HG03354 (cell line): ENCODE results near the gene SYT12.

ENCODE experiments used
- ATAC-seq: cut with Tn5 transposase; IDR thresholded peaks from one replicate; pipeline ENCODE4 v1.9.1; 2021; ENCODE audit warnings: mild to moderate bottlenecking; ENCODE audit not compliant: unreplicated experiment, poor library complexity, severe bottlenecking

Gene SYT12

GRCh38 chr11:67053896-67054329 lies 31.0 kb downstream of the SYT12 start:
- ATAC-seq = no peak

GRCh38 chr11:67054346-67054835 lies 31.5 kb downstream of the SYT12 start:
- ATAC-seq = no peak

GRCh38 chr11:67054836-67055523 lies 32.0 kb downstream of the SYT12 start:
- ATAC-seq = no peak

DNA sequence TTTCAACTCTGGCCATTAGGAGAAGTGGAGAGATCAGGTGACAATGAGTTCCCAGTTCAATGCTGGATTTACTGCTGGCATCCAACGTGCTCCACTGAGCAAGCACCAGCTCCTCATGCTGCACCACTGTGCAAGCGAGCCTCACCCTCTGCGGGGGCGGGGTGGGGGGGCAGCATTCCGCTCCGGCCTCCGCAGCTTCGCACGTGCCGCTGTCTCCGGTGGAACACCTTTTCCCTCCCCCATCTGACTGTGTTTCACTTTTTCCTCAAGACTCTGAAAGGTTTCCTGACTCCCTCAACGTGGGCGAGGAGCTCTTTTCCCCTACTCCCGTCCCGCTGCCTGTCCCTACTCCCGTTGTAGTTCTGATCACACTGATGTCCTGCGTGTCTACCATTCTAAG lies 32.9 kb downstream of the SYT12 start:
- ATAC-seq = no peak

GRCh38 chr11:67056267-67057204 lies 33.6 kb downstream of the SYT12 start, which contains the start of gene RHOD:
Gene RHOD, plus strand, starts transcription at chr11:67056847. Its CDS starts 56 bp downstream, at chr11:67056903.
- no peak for ATAC-seq

GRCh38 chr11:67057205-67057672 lies 34.3 kb downstream of the SYT12 start:
- no peak for ATAC-seq

- ATAC-seq = no peak
Observed at GRCh38 chr11:67058506-67058905, 35.6 kb downstream of the SYT12 start.

GRCh38 chr11:67059671-67060070 lies 36.7 kb downstream of the SYT12 start:
- no peak for ATAC-seq

- no peak for ATAC-seq
Observed at GRCh38 chr11:67060111-67060522, 37.2 kb downstream of the SYT12 start.

GRCh38 chr11:67062526-67063373 lies 39.8 kb downstream of the SYT12 start:
- ATAC-seq = no peak

GRCh38 chr11:67066333-67066709 lies 43.4 kb downstream of the SYT12 start:
- ATAC-seq = no peak

GRCh38 chr11:67071420-67072284 lies 48.7 kb downstream of the SYT12 start:
- ATAC-seq = no peak

DNA sequence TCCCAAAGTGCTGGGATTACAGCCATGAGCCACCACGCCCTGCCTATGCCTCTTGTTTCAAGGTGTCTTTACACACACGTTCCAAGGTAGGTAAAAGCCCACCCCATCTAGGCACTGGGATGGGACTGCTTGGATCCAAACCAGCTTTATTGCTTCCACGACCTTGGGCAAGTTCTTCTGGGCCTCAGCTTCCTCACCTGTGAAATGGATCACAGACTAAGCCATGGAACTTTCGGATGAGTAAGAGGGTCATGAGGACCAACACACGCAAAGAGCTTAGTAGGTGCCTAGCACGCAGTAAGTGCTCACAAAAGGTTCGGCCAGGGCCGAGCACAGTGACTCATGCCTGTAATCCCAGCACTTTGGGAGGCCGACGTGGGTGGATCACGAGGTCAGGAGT lies 49.4 kb downstream of the SYT12 start:
- no peak for ATAC-seq

DNA sequence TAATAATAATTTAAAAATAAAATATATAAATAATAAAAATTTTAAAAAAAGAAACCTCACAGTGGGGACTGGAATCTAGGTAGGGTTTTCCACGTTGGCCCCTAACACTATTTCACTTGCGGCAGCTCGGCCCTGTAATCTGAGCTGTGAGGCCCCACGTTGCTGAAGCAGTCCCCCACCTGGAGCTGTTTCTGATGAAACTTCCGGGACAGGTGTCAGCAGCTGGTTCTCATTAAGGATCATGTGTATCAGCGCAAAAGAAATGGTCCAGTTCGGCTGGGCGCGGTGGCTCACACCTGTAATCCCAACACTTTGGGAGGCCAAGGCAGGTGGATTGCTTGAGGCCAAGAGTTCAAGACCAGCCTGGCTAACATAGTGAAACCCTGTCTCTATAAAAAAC lies 51.0 kb downstream of the SYT12 start:
- ATAC-seq = no peak

DNA sequence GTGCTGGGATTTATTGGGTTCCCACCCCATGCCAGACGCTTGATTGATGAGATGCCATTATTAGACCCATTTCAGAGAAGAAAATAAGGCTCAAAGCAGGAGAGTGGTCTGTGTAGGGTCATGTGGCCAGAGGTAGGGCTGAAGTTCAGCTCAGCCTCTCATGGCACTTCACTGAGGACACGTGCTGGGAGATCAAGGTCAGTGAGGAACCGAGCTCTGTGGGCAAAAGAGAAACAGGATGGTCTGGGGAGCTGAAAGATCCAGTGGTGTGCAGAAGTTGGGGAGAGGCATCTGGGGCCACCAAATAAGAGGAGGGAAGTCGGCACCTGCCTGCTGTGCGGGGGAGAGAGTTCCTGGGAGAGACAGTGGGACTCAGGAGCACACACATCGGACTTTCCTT lies 53.3 kb downstream of the SYT12 start:
- no peak for ATAC-seq

GRCh38 chr11:67079065-67079705 lies 56.3 kb downstream of the SYT12 start:
- ATAC-seq = no peak

GRCh38 chr11:67082071-67082791 lies 59.3 kb downstream of the SYT12 start:
- no peak for ATAC-seq
